K562 (cell line): ENCODE data around the gene DPY30. TPM values are rescaled to one million over a fixed set of nuclear protein-coding genes. Genes with fewer than 3 reads are reported as not detected.
A peak's percentile ranks its signal among the peaks of the same experiment; 100 is the strongest.

Source experiments
- ARNT ChIP-seq, 2 experiments: fragments of 450-650 bp; IDR thresholded peaks; 2 replicates each; pipeline ENCODE4 v1.6.1; 2016; ENCODE audit warnings: mild to moderate bottlenecking in 1 of 2
- CHCHD3 ChIP-seq: fragments of 250-450 bp; sonication (Bioruptor Pico); IDR thresholded peaks from 2 replicates; pipeline ENCODE4 v2.1.2; 2022; ENCODE audit warnings: mild to moderate bottlenecking
- CTBP1 ChIP-seq: fragments of 450-650 bp; IDR thresholded peaks from 2 replicates; pipeline ENCODE4 v1.6.1; 2016; ENCODE audit warnings: borderline replicate concordance
- ELF2 ChIP-seq: fragments of 250-450 bp; sonication (Bioruptor Pico); IDR thresholded peaks from 2 replicates; pipeline ENCODE4 v1.5.0; 2021; ENCODE audit warnings: mild to moderate bottlenecking
- GTF2E2 ChIP-seq: fragments of 200-800 bp; sonication (Bioruptor generic); IDR thresholded peaks from 2 replicates; pipeline ENCODE4 v1.6.1; 2016; ENCODE audit warnings: missing genetic modification characterization, missing compliant biosample characterization
- HNRNPUL1 ChIP-seq: fragments of 200-400 bp; formaldehyde crosslinking; IDR thresholded peaks from 2 replicates; pipeline ENCODE4 v1.6.1; 2017; ENCODE audit warnings: low read length
- MAFG ChIP-seq: fragments of 450-650 bp; conservative IDR thresholded peaks from 2 replicates; pipeline ENCODE4 v1.6.1; 2016; ENCODE audit warnings: missing genetic modification characterization, missing compliant biosample characterization
- PCBP2 ChIP-seq: fragments of 200-400 bp; formaldehyde crosslinking; IDR thresholded peaks from 2 replicates; pipeline ENCODE4 v1.6.1; 2018; ENCODE audit warnings: low read length, low read depth, mild to moderate bottlenecking, moderate library complexity; ENCODE audit not compliant: poor library complexity, severe bottlenecking
- PRMT5 ChIP-seq: sonication (generic); formaldehyde crosslinking; IDR thresholded peaks from 2 replicates; pipeline ENCODE4 v1.5.0; 2020; ENCODE audit warnings: missing genetic modification reagents
- SMARCA5 ChIP-seq: fragments of 450-650 bp; IDR thresholded peaks from 2 replicates; pipeline ENCODE4 v1.6.1; 2016
- ZFX ChIP-seq: sonication (generic); formaldehyde crosslinking; IDR thresholded peaks from 2 replicates; pipeline ENCODE4 v1.8.0; 2022; ENCODE audit warnings: mild to moderate bottlenecking, missing genetic modification reagents, moderate library complexity
- ZZZ3 ChIP-seq: fragments of 450-650 bp; IDR thresholded peaks from 2 replicates; pipeline ENCODE4 v1.6.1; 2016; ENCODE audit warnings: antibody characterized with exemption, mild to moderate bottlenecking, moderate library complexity
- polyA plus RNA-seq, 8 experiments: library from polyadenylated mRNA; depleted of rRNA in 4 of 8; stranded (reverse) in 5 of 8; unstranded in 3 of 8; fragments of >200 nt; fragmentation: Nextera tagmentation in 2 of 8; fragmentation: Illumina TruSeq in 1 of 8; extraction: Ambion mirVana in 2 of 8; extraction: Trizol in 1 of 8; gene quantifications; 2 replicates each; pipeline versions ENCODE4 v1.2.1 to v1.2.3, GENCODE V29; 2011 to 2014; ENCODE audit warnings: inconsistent platforms in 1 of 8, missing spikeins in 1 of 8
- total RNA-seq, 7 experiments: library from RNA; depleted of rRNA in 6 of 7; stranded (reverse); fragments of >200 nt in 6 of 7; fragmentation: Illumina TruSeq in 2 of 7; extraction: Trizol in 2 of 7; gene quantifications; 2 replicates each; pipeline versions ENCODE4 v1.2.1 to v1.2.3, GENCODE V29; 2011 to 2021; ENCODE audit warnings: low replicate concordance in 1 of 7
- TF ChIP-seq, protein P1 (sequence below): fragments of 250-450 bp; sonication (Bioruptor Pico); IDR thresholded peaks from 2 replicates; pipeline ENCODE4 v1.5.0; 2021; ENCODE audit warnings: mild to moderate bottlenecking, borderline replicate concordance
- TF ChIP-seq, protein P2 (sequence below): fragments of 250-450 bp; sonication (Bioruptor Pico); IDR thresholded peaks from 2 replicates; pipeline ENCODE4 v1.4.0; 2020; ENCODE audit warnings: mild to moderate bottlenecking, moderate library complexity, borderline replicate concordance
- TF ChIP-seq, protein P3 (sequence below): fragments of 250-450 bp; sonication (Bioruptor Pico); IDR thresholded peaks from 2 replicates; pipeline ENCODE4 v1.5.0; 2021; ENCODE audit warnings: mild to moderate bottlenecking, moderate library complexity
- TF ChIP-seq, protein P4 (sequence below): fragments of 450-650 bp; IDR thresholded peaks from 2 replicates; pipeline ENCODE4 v1.6.1; 2016; ENCODE audit warnings: antibody characterized with exemption

The DPY30 gene
- total and polyA plus RNA-seq, 9 of the 15 experiments (the other 6 are each of a cell fraction or from before 2014, with no cell fraction given), result 64.6 to 402 (median 116) TPM

DNA sequence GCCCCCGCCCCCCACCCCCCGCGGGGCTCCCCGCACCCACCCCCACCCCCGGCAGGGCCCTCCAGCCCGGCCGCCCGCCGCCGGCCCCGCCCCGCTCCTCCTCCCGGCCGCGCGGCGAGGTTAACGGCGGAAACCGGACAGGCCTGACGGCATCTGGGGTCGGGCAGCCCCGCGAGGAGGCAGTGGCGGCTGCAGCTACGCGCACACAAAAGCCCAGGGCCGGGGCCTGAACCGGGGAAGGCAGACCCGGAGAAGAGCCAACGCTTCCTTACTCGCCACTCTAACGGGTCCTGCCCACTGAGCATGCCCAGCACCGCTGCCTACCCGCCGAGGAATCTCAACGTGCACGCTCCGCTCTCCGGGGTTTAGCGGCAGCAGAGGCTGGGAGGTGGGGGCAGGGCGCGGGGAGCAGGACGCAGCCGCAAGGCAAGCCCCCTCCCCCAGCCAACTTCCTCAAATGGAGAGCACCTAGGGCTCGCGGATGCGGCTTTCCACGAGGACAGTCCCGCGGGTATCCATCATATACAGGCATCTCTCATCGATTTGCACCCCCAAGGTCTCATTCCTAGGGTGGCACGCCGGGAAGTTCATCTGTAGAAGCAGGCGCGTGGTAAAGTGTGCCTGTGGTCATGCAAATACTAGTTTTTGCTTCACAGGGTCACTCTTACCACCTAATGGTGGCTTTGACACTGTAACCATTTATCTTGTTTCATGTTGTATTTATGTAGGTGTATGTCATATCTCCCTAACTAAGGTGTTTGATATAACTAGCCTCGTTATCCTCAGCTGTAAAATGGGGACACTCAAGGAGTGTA lies 28.7 kb downstream of the DPY30 start, which contains the start of gene MEMO1 (continued):
- TF ChIP-seq, protein P1, sequence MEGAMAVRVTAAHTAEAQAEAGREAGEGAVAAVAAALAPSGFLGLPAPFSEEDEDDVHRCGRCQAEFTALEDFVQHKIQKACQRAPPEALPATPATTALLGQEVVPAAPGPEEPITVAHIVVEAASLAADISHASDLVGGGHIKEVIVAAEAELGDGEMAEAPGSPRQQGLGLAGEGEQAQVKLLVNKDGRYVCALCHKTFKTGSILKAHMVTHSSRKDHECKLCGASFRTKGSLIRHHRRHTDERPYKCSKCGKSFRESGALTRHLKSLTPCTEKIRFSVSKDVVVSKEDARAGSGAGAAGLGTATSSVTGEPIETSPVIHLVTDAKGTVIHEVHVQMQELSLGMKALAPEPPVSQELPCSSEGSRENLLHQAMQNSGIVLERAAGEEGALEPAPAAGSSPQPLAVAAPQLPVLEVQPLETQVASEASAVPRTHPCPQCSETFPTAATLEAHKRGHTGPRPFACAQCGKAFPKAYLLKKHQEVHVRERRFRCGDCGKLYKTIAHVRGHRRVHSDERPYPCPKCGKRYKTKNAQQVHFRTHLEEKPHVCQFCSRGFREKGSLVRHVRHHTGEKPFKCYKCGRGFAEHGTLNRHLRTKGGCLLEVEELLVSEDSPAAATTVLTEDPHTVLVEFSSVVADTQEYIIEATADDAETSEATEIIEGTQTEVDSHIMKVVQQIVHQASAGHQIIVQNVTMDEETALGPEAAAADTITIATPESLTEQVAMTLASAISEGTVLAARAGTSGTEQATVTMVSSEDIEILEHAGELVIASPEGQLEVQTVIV (CRISPR knock-in tag), result no peak
- TF ChIP-seq SMARCA5 (no peak), GTF2E2 (tag) (peak; percentile 66; the same call in 1 of the 2 replicates), ELF2 (CRISPR knock-in tag) (peak; percentile 75), PCBP2 (no peak), CTBP1 (peak; percentile 94), ARNT (IDR thresholded peaks at IDR 0.05) (peak; percentile 77 to 94), ZZZ3 (peak; percentile 72; the same call in 1 of the 2 replicates), ZFX (CRISPR knock-in tag) (peak; percentile 91), CHCHD3 (CRISPR knock-in tag) (no peak), PRMT5 (CRISPR knock-in tag) (no peak), MAFG (tag) (no peak), HNRNPUL1 (no peak)
- TF ChIP-seq, protein P2, sequence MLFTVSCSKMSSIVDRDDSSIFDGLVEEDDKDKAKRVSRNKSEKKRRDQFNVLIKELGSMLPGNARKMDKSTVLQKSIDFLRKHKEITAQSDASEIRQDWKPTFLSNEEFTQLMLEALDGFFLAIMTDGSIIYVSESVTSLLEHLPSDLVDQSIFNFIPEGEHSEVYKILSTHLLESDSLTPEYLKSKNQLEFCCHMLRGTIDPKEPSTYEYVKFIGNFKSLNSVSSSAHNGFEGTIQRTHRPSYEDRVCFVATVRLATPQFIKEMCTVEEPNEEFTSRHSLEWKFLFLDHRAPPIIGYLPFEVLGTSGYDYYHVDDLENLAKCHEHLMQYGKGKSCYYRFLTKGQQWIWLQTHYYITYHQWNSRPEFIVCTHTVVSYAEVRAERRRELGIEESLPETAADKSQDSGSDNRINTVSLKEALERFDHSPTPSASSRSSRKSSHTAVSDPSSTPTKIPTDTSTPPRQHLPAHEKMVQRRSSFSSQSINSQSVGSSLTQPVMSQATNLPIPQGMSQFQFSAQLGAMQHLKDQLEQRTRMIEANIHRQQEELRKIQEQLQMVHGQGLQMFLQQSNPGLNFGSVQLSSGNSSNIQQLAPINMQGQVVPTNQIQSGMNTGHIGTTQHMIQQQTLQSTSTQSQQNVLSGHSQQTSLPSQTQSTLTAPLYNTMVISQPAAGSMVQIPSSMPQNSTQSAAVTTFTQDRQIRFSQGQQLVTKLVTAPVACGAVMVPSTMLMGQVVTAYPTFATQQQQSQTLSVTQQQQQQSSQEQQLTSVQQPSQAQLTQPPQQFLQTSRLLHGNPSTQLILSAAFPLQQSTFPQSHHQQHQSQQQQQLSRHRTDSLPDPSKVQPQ (CRISPR knock-in tag), result 0 out of 2 replicates have a peak, but pooled peaks have one; percentile 48
- TF ChIP-seq, protein P3, sequence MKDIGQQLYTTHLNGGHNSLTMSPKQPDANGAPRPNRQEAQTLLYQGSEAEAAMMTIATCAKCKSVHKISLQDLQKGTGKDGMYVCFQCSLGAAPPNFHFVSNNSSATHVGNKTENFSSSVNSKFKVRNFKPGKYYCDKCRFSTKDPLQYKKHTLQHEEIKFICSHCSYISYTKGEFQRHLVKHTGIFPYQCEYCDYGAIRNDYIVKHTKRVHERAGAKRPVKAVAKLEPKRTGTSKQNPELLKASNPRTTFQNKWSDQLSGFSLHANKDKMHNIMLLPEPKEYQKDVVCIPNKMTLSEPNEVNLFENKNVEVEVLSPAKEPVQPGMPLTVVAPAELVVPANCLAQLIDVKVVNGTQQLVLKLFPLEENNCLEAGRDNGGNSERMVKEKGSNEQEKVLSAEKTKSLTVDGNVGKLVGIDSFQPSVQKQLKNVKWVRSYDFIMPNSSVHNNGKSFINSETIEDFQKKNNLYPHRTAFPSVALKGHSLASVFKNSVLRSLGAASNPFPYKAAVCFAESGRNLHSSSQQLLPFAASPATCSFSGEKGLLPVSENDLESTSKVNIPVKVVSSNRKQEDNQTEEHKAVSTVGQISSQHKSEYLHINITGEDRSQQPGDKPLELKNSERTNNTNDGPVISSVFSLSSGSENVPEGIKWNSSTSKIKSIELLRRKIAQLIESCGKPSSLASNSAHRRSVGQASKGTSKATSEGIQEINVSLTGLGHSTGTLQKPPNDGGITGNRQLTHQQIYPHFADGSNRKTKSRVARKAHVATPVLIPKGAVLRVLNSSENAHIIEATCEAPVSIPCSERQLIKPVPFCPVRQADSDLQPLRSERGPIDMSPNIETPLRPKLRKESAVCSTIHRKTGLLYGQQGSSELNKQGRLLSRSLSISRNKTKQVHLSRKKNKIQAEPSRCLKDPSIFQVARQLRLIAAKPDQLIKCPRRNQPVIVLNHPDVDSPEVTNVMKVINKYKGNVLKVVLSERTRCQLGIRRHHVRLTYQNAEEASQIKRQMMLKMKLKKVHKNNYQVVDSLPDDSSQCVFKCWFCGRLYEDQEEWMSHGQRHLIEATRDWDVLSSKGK, result no peak
- TF ChIP-seq, protein P4, sequence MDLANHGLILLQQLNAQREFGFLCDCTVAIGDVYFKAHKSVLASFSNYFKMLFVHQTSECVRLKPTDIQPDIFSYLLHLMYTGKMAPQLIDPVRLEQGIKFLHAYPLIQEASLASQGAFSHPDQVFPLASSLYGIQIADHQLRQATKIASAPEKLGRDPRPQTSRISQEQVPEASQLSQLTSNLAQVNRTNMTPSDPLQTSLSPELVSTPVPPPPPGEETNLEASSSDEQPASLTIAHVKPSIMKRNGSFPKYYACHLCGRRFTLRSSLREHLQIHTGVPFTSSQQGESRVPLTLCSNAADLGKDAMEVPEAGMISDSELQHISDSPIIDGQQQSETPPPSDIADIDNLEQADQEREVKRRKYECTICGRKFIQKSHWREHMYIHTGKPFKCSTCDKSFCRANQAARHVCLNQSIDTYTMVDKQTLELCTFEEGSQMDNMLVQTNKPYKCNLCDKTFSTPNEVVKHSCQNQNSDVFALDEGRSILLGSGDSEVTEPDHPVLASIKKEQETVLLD, result peak; percentile 93
